ENCODE results near the gene WDPCP. TPM values are rescaled to one million over a fixed set of nuclear protein-coding genes. Genes with fewer than 3 reads are reported as not detected.
"Not testable (repeated sequence)": the region's sequence is repeated elsewhere in the genome, so short reads cannot be mapped to it uniquely, and the experiment has no call there.

The WDPCP gene
- total RNA-seq, 1 experiment from 2014 or later, result 7.8 TPM

DNA sequence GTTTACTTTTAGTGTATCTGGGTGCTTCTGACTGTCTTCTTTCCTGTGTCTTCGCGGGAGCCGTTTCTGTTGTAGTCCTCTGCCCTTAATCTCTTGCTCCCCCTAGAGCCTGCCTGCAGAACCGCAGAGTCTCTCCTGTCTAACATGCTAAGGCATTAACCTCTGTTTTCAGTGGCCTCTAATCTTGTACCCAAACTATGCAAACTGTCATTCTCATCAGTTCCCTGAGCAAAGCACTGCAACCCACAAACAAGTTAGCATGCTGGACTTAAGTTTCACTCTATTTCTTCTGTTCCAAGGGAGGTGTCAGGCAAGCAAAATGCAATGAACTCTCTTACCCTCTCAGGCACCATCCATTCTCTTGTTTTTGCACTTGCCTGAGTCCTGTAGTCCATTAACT is 399.3 kb downstream of the WDPCP start:
- Histone ChIP-seq H3K36me3 (no peaks in the 10 kb centered on the region), H3K4me3 (no peak overlapping the region)
- peak; percentile 4 for DNase-seq

DNA sequence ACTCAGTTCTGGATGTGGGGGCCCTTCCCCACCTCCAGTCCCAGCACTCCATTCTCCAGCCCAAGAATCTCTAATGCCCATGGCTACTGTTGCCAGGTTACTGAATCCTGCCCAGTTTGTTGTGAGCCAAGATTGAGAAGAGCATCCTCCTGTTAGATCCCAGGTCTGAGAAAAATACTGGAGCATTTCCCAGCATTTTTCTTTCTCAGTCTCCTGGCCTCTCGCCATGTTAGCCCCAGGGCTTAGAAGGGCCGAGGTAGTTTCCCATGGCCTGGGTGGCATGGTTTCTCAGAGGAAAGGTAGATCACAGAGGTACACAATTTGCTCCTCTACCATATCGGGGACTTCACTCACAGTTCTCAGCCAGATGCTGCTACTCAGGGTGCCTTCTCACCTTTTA is 401.9 kb downstream of the WDPCP start:
- no peak for DNase-seq
- Histone ChIP-seq H3K4me3 (no peak overlapping the region), H3K36me3 (no peaks in the 10 kb centered on the region), H3K27me3 (no peaks in the 10 kb centered on the region), H3K9me3 (no peaks in the 10 kb centered on the region; the same call in 1 of the 2 replicates)

More for the DNA sequence above, 399.3 kb downstream of the WDPCP start:
- no peaks in the 10 kb centered on the region for H3K27me3 ChIP-seq
- no peaks in the 10 kb centered on the region; the same call in 1 of the 2 replicates for H3K9me3 ChIP-seq

DNA sequence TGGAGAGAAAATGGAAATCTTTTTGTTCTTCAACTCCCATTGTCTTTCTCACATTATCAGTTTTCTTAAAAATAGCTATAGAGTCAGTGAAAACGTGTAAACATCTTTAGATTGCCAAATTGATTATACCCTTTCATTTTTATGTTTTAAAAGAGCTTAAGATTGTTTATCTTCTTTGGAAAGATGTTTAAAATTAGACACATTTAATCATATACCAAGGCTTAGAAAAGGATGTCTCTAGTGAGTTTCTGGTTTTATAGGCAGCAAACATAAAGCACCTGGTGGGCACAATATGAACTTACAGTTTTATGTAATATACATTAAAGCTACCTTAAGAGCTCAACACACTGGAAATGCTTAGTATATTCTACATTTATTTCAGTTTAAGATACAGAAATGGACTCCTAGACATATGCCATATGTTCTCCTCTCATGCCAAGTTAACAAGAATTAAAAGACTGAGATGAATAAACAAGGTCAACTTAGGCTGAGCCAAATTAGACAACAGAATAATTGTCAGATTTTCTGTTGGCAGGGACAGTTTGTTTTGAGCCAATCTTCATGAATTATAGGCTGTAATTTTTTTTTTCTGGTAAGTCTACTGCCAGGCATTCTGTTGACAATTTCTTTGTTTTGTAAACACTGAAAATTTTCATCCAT is 425.0 kb downstream of the WDPCP start:
- no peaks in the 10 kb centered on the region for H3K27me3 ChIP-seq
- no peak overlapping the region for H3K4me3 ChIP-seq
- H3K9me3 ChIP-seq, result no peaks in the 10 kb centered on the region
- H3K36me3 ChIP-seq, result no peaks in the 10 kb centered on the region
- no peak for DNase-seq

DNA sequence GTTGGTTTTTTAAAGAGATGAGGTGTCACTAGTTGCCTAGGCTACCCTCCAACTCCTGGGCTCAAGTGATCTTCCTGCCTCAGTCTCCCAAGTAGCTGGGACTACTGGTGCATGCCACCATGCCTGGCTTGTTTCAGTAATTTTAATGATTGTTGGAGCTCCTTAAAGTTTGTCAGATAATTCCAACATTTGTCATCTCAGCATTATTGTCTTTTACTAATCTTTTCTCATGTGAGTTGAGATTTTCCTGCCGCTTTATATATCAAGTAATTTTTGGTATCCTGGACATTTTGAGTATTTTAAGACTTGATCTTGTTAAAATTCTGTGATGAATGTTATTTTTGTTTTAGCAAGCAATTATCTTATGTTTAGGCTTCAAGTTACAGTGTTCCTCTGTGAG is 429.0 kb downstream of the WDPCP start:
- Histone ChIP-seq H3K36me3 (no peaks in the 10 kb centered on the region), H3K9me3 (no peaks in the 10 kb centered on the region), H3K27me3 (no peaks in the 10 kb centered on the region), H3K4me3 (no peak overlapping the region)
- DNase-seq, result no peak

DNA sequence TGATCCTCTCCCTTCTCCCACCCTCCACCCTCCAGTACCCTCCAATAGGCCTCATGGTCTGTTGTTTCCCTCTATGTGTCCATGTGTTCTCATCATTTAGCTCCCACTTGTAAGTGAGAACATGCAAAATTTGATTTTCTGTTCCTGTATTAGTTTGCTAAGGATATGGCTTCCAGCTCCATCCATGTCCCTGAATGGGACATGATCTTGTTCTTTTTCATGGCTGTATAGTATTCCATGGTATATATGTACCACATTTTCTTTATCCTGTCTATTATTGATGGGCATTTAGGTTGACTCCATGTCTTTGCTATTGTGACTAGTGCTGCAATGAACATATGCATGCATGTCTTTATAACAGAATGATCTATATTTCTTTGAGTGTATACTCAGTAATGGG is 451.6 kb downstream of the WDPCP start:
- not testable (repeated sequence) for DNase-seq, H3K27me3 ChIP-seq, H3K9me3 ChIP-seq, H3K36me3 ChIP-seq, H3K4me3 ChIP-seq

DNA sequence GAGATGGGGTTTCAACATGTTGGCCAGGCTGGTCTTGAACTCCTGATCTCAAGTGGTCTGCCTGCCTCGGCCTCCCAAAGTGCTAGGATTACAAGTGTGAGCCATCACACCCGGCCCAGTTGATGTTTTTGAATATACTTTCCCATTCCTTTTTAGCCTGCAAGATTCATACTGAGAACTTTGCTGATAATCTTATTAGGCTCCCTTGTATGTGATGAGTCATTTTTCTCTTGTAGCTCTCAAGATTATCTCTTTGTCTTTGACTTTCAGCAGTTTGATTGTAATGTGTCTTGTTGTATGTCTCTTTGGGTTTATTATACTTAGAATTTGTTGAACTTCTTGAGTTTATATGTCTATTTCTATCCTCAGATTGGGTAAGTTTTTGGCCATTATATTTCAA is 456.3 kb downstream of the WDPCP start:
- Histone ChIP-seq H3K36me3 (no peaks in the 10 kb centered on the region), H3K27me3 (no peaks in the 10 kb centered on the region), H3K4me3 (no peak overlapping the region), H3K9me3 (peaks cover 5% of the 10 kb centered on the region)
- no peak for DNase-seq

DNA sequence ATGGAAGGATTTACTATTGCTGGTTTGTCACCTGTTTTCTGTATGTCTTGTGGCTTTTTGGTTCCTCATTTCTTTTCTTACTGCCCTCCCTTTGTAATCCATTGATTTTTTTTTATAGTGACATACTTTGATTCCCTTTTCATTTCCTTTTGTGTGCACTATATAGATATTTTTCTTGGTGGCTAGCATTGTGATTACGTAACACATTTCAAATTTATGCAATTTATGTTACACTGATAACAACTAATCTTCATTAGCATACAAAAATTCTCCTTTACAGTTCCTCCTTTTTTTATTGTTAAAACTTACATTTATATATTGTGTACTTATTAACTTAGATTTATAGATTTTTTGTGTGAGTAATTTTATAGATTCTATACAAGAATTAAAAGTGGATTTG is 457.1 kb downstream of the WDPCP start:
- Histone ChIP-seq H3K4me3 (no peak overlapping the region), H3K9me3 (peaks cover 5% of the 10 kb centered on the region), H3K27me3 (no peaks in the 10 kb centered on the region), H3K36me3 (no peaks in the 10 kb centered on the region)
- DNase-seq, result no peak

DNA sequence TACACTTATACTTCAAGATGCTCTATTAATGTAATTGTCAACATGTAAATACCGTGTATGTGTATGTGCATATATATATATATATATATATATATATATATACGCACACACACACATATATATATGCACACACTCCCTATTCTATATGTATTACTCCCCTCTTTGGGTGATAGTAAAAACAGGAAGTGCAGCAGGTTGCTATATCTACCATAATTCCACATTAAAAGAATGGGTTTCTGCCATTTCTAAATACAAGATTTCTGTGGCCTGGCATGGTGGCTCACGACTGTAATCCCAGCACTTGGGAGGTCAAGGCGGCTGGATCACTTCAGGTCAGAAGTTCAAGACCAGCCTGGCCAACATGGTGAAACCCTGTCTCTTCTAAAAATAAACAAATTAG is 460.7 kb downstream of the WDPCP start:
- no peaks in the 10 kb centered on the region for H3K36me3 ChIP-seq
- H3K9me3 ChIP-seq, result peaks cover 2% of the 10 kb centered on the region; the same call in 1 of the 2 replicates
- no peak for DNase-seq

DNA sequence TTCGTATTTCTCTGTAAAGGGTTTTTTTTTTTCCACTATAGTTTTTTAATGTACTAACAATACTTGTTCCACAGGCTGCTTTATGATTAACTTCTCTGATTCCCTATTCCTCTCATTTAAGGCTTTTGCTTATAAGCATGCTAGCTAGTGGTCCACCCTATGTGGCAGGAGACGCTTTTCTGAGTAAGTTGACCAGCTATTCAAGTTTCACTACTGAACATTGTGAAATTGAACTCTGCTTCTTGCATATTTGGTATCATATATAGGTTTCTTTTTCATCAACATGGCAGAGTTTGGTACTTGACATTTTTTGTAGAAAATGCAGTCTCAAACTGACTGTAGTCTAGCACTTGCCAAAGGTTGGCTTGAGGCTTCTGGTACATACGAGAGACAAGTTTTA is 463.4 kb downstream of the WDPCP start:
- Histone ChIP-seq H3K4me3 (no peak overlapping the region), H3K9me3 (no peaks in the 10 kb centered on the region), H3K36me3 (no peaks in the 10 kb centered on the region), H3K27me3 (no peaks in the 10 kb centered on the region)
- no peak for DNase-seq

More for the DNA sequence above, 460.7 kb downstream of the WDPCP start:
- H3K4me3 ChIP-seq, result no peak overlapping the region
- no peaks in the 10 kb centered on the region for H3K27me3 ChIP-seq

DNA sequence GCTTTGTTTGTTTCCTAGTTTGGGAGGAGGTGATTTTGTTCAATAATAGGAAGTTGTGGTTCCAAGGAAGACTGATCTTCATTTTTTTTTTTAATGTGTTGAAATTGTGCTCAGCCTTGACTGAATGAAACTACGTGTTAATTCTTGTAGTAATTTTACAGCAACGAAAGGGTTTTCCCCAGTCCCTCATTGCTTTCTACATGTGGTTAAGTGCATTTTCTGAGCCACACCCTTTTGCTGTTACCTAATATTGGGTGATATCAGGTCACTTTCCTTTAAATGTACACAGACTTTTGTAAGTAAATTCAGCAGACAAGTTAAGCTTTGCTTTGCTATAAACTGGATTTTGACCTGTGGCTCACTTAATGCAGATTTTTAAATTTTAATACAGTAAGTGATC is 464.1 kb downstream of the WDPCP start:
- H3K27me3 ChIP-seq, result no peaks in the 10 kb centered on the region
- H3K4me3 ChIP-seq, result no peak overlapping the region
- no peak for DNase-seq
- H3K9me3 ChIP-seq, result no peaks in the 10 kb centered on the region
- no peaks in the 10 kb centered on the region for H3K36me3 ChIP-seq

DNA sequence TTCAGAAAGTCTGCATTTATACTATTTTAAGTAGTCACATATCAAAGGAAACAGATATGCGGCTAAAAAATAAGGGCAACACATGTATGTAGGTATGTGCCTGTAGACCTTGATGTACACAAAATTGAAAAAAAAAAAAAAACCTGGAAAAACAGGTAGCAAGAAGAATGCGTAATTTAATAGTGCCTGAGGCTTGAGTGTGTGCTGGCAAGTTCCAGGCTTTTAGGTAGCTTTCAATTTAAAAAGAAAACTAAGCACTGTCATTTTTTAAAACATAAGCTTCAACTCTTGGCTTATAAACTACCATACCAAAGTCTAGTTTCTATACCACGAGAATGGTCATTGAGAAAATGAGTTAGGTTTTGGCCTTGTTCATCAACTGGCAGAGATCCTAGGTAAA is 465.4 kb downstream of the WDPCP start:
- H3K9me3 ChIP-seq, result no peaks in the 10 kb centered on the region
- no peak for DNase-seq
- no peaks in the 10 kb centered on the region for H3K36me3 ChIP-seq
- no peak overlapping the region for H3K4me3 ChIP-seq
- H3K27me3 ChIP-seq, result no peaks in the 10 kb centered on the region

DNA sequence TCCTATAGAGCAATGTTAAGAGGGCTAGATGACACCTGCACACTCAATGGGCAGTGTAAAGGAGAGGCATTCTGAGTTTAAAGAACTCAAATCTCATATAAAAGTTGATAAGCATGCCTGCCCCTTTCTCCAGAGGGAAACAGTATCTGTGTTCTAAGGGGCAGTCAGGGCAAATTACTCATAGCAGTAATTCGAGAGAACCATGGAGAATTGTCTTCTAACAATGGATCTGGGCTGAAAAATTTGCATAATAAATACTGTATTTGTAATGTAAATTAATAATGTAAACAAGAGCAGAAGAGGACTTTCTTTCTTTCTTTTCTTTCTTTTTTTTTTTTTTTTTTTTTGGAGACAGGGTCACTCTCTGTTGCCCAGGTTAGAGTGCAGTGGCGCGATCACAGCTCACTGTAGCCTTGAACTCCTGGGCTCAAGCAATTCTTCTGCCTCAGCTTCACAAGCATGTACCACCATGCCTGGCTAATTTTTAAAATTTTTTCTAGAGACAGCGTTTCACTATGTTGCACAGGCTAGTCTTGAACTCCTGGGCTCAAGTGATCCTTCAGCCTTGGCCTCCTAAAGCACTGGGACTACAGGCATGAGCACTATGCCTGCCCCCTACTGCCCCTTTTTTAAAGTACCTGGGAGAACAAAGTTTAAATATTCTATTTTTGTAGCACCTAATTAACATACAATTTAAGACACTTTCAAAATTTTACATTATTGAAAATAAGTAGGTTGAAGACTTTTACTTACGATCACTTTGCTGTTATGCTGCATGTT is 467.0 kb downstream of the WDPCP start:
- DNase-seq, result no peak
- Histone ChIP-seq H3K27me3 (no peaks in the 10 kb centered on the region), H3K9me3 (no peaks in the 10 kb centered on the region), H3K4me3 (no peak overlapping the region), H3K36me3 (no peaks in the 10 kb centered on the region)

DNA sequence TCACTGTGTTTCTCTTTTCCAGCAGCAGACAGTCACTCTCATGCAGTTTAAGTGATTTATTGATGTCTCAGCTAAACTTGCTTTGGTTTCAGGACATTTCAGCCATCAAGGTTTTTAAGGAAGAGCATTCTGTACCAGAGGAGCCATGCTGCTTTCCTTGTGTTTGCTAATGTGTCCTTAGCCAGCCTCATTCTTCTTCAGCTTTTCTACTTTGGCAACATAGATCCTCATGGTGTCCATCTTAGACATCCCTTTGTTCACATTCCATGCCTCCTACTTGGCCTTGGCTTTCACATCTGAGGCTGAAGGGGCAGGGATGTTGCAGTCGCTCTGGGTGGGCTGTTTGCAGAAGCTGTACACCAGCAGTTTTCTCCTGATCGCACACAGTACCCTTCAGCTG is 469.5 kb downstream of the WDPCP start:
- Histone ChIP-seq H3K4me3 (no peak overlapping the region), H3K36me3 (no peaks in the 10 kb centered on the region), H3K27me3 (no peaks in the 10 kb centered on the region), H3K9me3 (no peaks in the 10 kb centered on the region)
- no peak for DNase-seq

DNA sequence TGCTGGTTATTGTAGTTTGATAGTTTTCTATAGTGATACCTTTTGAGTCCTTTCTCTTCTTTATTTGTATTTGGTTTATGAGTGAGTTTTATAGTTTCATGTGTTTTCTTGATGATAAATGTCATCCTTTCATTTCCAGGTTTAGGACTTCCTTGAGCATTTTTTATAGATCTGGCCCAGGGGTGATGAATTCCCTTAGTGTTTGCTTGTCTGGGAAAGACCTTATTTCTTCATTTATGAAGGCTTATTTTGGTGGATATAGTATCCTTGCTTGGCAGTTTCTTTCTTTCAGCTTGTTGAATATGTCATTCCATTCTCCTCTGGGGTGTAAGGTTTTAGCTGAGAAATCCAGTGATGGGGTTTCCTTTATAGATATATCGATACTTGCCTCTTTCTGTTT is 483.8 kb downstream of the WDPCP start:
- no peaks in the 10 kb centered on the region for H3K9me3 ChIP-seq
- H3K36me3 ChIP-seq, result no peaks in the 10 kb centered on the region
- H3K27me3 ChIP-seq, result no peaks in the 10 kb centered on the region
- no peak for DNase-seq
- no peak overlapping the region for H3K4me3 ChIP-seq

DNA sequence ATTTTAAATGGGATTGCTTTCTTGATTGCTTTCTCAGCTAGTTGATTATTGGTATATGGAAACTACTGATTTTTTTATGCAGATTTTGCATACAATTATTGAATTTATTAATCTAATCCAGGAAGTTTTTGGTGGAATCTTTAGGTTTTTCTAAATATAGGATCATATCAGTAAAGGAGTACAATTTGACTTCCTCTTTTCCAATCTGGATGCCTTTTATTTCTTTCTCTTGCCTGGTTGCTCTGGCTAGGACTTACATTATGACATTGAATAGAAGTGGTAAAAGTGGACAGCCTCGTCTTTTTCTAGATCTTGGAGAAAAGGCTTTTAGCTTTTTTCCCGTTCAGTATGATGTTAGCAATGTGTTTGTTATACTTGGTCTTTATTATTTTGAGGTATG is 486.3 kb downstream of the WDPCP start:
- DNase-seq, result no peak
- H3K4me3 ChIP-seq, result no peak overlapping the region
- H3K9me3 ChIP-seq, result no peaks in the 10 kb centered on the region
- no peaks in the 10 kb centered on the region for H3K27me3 ChIP-seq
- H3K36me3 ChIP-seq, result no peaks in the 10 kb centered on the region

DNA sequence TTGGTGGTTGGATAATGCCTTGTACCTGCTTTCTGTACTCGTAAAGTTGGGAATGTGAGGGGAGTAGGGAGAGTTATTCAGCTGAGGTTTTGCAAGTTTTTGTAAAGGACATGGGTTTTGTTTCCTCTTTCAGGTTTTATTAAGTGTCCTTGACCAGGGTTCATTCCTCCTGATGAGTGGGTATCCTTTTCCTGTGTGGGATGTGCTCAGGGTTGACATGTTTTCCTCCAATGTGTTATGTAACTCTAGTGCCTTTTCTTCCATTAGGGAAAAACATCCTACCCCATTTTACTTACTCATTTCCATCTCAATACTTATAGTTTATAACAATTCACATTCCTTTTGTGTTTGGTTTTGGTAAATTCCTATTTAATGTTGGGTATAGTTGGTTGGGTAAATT is 489.2 kb downstream of the WDPCP start:
- Histone ChIP-seq H3K9me3 (no peaks in the 10 kb centered on the region), H3K27me3 (no peaks in the 10 kb centered on the region), H3K4me3 (no peak overlapping the region), H3K36me3 (no peaks in the 10 kb centered on the region)
- DNase-seq, result no peak

DNA sequence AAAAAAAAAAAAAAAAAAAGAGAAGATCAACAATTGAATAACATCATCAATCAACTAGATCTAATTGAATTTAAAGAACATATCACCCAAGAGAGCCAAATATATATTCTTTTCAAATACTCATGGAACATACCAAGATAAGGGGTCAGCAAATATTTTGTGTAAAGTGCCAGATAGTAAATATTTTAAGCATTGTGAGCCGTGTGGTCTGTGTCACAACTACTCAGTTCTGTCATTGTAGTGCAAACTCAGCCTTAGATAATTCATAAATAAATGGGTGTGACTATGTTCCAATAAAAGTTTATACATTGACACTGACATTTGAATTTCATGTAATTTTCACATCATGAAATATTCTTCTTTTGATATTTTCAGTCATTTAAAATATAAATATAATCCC is 491.8 kb downstream of the WDPCP start:
- Histone ChIP-seq H3K36me3 (no peaks in the 10 kb centered on the region), H3K9me3 (no peaks in the 10 kb centered on the region), H3K27me3 (no peaks in the 10 kb centered on the region), H3K4me3 (no peak overlapping the region)
- DNase-seq, result no peak

DNA sequence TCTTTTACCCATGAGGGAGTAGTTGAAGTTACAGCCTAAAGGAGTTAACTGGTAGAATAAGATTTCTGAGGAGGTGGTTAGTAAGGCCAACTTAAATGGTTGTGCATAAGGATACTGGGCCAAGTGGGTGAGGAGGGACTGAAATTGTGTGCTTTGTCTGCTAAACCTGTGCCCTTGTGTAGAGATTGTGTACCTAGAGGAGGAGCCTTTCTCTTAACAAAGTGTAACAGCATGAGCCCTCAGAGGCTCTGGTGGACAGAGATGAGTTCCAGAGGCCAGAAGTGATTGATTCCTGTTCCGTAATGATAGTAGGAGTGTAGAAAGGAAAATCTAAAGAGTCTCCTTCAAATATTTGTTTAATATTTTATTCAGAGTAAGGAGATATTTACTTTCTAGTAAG is 494.8 kb downstream of the WDPCP start:
- DNase-seq, result no peak
- no peaks in the 10 kb centered on the region for H3K9me3 ChIP-seq
- no peak overlapping the region for H3K4me3 ChIP-seq
- H3K27me3 ChIP-seq, result no peaks in the 10 kb centered on the region
- H3K36me3 ChIP-seq, result no peaks in the 10 kb centered on the region
